GM08714 (cell line): Measurements from ENCODE around the gene SSX2IP.
"Not testable (repeated sequence)": the region's sequence is repeated elsewhere in the genome, so short reads cannot be mapped to it uniquely, and the experiment has no call there.

Experiments
- H3K4me3 ChIP-seq: fragments of 200-500 bp; sonication (Bioruptor generic); 2 replicates; pipeline ENCODE4 v1.5.1; 2014; ENCODE audit warnings: mild to moderate bottlenecking, low read length, inconsistent platforms
- ZNF274 ChIP-seq: IDR thresholded peaks from 2 replicates; pipeline ENCODE4 v1.6.1; 2012; ENCODE audit warnings: mild to moderate bottlenecking, low read depth, low read length

The SSX2IP gene

GRCh38 chr1:84690397-84691121 lies at the start of gene SSX2IP:
Gene SSX2IP, minus strand, starts transcription at chr1:84690461. Its CDS starts 19,242 bp downstream, at chr1:84671219.
- TF ChIP-seq ZNF274: no peak
- H3K4me3 ChIP-seq: peak within 1 kb of the TSS; percentile 86

GRCh38 chr1:84738237-84738636 lies 48.0 kb upstream of the SSX2IP start:
- no peak overlapping the region for H3K4me3 ChIP-seq
- no peak for TF ChIP-seq ZNF274

- H3K4me3 ChIP-seq: no peak overlapping the region
These were observed 47.3 kb upstream of the SSX2IP start for GRCh38 chr1:84737590-84737989.

GRCh38 chr1:84736944-84737343 lies 46.7 kb upstream of the SSX2IP start:
- no peak overlapping the region for H3K4me3 ChIP-seq
- TF ChIP-seq ZNF274: no peak

More at GRCh38 chr1:84737590-84737989, 47.3 kb upstream of the SSX2IP start:
- no peak for TF ChIP-seq ZNF274

GRCh38 chr1:84736445-84736844 lies 46.2 kb upstream of the SSX2IP start:
- no peak overlapping the region for H3K4me3 ChIP-seq
- TF ChIP-seq ZNF274: no peak

GRCh38 chr1:84735483-84735882 lies 45.2 kb upstream of the SSX2IP start:
- H3K4me3 ChIP-seq: no peak overlapping the region
- TF ChIP-seq ZNF274: no peak

- TF ChIP-seq ZNF274: no peak
These were observed 42.3 kb upstream of the SSX2IP start for GRCh38 chr1:84732520-84732919.

GRCh38 chr1:84731519-84731918 lies 41.3 kb upstream of the SSX2IP start:
- no peak overlapping the region for H3K4me3 ChIP-seq
- TF ChIP-seq ZNF274: no peak

More at GRCh38 chr1:84732520-84732919, 42.3 kb upstream of the SSX2IP start:
- H3K4me3 ChIP-seq: no peak overlapping the region

GRCh38 chr1:84727711-84728110 lies 37.5 kb upstream of the SSX2IP start:
- not testable (repeated sequence) for H3K4me3 ChIP-seq

GRCh38 chr1:84726593-84727499 lies 36.6 kb upstream of the SSX2IP start:
- no peak overlapping the region for H3K4me3 ChIP-seq
- no peak for TF ChIP-seq ZNF274

GRCh38 chr1:84724128-84724860 lies 34.0 kb upstream of the SSX2IP start:
- no peak for TF ChIP-seq ZNF274
- no peak overlapping the region for H3K4me3 ChIP-seq

- no peak for TF ChIP-seq ZNF274
- H3K4me3 ChIP-seq: no peak overlapping the region
These were observed 32.5 kb upstream of the SSX2IP start for GRCh38 chr1:84722794-84723193.

- H3K4me3 ChIP-seq: not testable (repeated sequence)
These were observed 31.6 kb upstream of the SSX2IP start for GRCh38 chr1:84721872-84722271.

- no peak for TF ChIP-seq ZNF274
- H3K4me3 ChIP-seq: no peak overlapping the region
These were observed 30.9 kb upstream of the SSX2IP start for GRCh38 chr1:84721152-84721551.

- TF ChIP-seq ZNF274: no peak
- no peak overlapping the region for H3K4me3 ChIP-seq
These were observed 30.0 kb upstream of the SSX2IP start for GRCh38 chr1:84720221-84720780.
